Parathyroid adenoma (tissue), 2 donors: ENCODE results near the gene TSPAN2.

Experiments
- H2AFZ ChIP-seq: fragments of 300-600 bp; sonication (generic); one replicate; pipeline ENCODE4 v1.7.0; 2017; ENCODE audit warnings: antibody characterized with exemption, mild to moderate bottlenecking
- H3K27ac ChIP-seq: fragments of 300-600 bp; sonication (generic); one replicate; pipeline ENCODE4 v1.7.0; 2017
- H3K27me3 ChIP-seq: fragments of 300-600 bp; sonication (generic); one replicate; pipeline ENCODE4 v1.7.0; 2017; ENCODE audit warnings: low read length; ENCODE audit not compliant: control insufficient read depth, insufficient read depth
- H3K36me3 ChIP-seq: fragments of 300-600 bp; sonication (generic); one replicate; pipeline ENCODE4 v1.7.0; 2017; ENCODE audit warnings: low read length; ENCODE audit not compliant: control insufficient read depth, insufficient read depth
- H3K4me1 ChIP-seq: fragments of 300-600 bp; sonication (generic); one replicate; pipeline ENCODE4 v1.7.0; 2017; ENCODE audit warnings: control low read depth
- H3K4me2 ChIP-seq: fragments of 300-600 bp; sonication (generic); one replicate; pipeline ENCODE4 v1.7.0; 2017; ENCODE audit warnings: low read length
- H3K4me3 ChIP-seq: fragments of 300-600 bp; sonication (generic); one replicate; pipeline ENCODE4 v1.7.0; 2017; ENCODE audit warnings: low read depth, low read length
- H3K79me2 ChIP-seq: fragments of 300-600 bp; sonication (generic); one replicate; pipeline ENCODE4 v1.7.0; 2017; ENCODE audit warnings: control low read depth
- H3K9ac ChIP-seq: fragments of 300-600 bp; sonication (generic); one replicate; pipeline ENCODE4 v1.7.0; 2017; ENCODE audit warnings: mild to moderate bottlenecking
- H3K9me3 ChIP-seq: fragments of 300-600 bp; sonication (generic); one replicate; pipeline ENCODE4 v1.7.0; 2017; ENCODE audit warnings: low read length; ENCODE audit not compliant: control insufficient read depth
- CTCF ChIP-seq: fragments of 300-600 bp; sonication (generic); IDR thresholded peaks from one replicate; pipeline ENCODE4 v1.7.0; 2017; ENCODE audit warnings: antibody characterized with exemption, mild to moderate bottlenecking
- donor health status: primary hyperparathyroidism.

TSPAN2 gene

GRCh38 chr1:115098979-115099692 is 9.8 kb upstream of the TSPAN2 start:
- no peak overlapping the region for H3K9ac ChIP-seq
- no peak overlapping the region for H3K4me2 ChIP-seq
- H2AFZ ChIP-seq = no peak overlapping the region
- H3K79me2 ChIP-seq = no peaks in the 10 kb centered on the region
- TF ChIP-seq CTCF = no peak
- no peaks in the 10 kb centered on the region for H3K9me3 ChIP-seq
- H3K4me3 ChIP-seq = no peak overlapping the region
- no peak overlapping the region for H3K27ac ChIP-seq
- no peaks in the 10 kb centered on the region for H3K36me3 ChIP-seq
- no peaks in the 10 kb centered on the region for H3K4me1 ChIP-seq
- no peaks in the 10 kb centered on the region for H3K27me3 ChIP-seq

GRCh38 chr1:115092175-115092574 is 2.9 kb upstream of the TSPAN2 start:
- Histone ChIP-seq H3K79me2 (no peaks in the 10 kb centered on the region), H3K4me3 (no peak overlapping the region), H3K27ac (no peak overlapping the region)

GRCh38 chr1:115091572-115091971 is 2.3 kb upstream of the TSPAN2 start:
- H2AFZ ChIP-seq = no peak overlapping the region
- no peaks in the 10 kb centered on the region for H3K4me1 ChIP-seq
- no peaks in the 10 kb centered on the region for H3K9me3 ChIP-seq
- H3K9ac ChIP-seq = no peak overlapping the region
- no peaks in the 10 kb centered on the region for H3K36me3 ChIP-seq
- no peaks in the 10 kb centered on the region for H3K79me2 ChIP-seq
- no peak for TF ChIP-seq CTCF
- H3K4me2 ChIP-seq = no peak overlapping the region
- no peaks in the 10 kb centered on the region for H3K27me3 ChIP-seq
- H3K27ac ChIP-seq = no peak overlapping the region
- H3K4me3 ChIP-seq = no peak overlapping the region

More at GRCh38 chr1:115092175-115092574, 2.9 kb upstream of the TSPAN2 start:
- no peaks in the 10 kb centered on the region for H3K27me3 ChIP-seq
- no peak overlapping the region for H3K4me2 ChIP-seq
- no peak for TF ChIP-seq CTCF
- H3K4me1 ChIP-seq = no peaks in the 10 kb centered on the region
- no peaks in the 10 kb centered on the region for H3K36me3 ChIP-seq
- H2AFZ ChIP-seq = no peak overlapping the region
- no peak overlapping the region for H3K9ac ChIP-seq
- no peaks in the 10 kb centered on the region for H3K9me3 ChIP-seq

GRCh38 chr1:115090956-115091355 is 1.7 kb upstream of the TSPAN2 start:
- Histone ChIP-seq H3K4me2 (no peak overlapping the region), H3K4me3 (no peak overlapping the region), H3K36me3 (no peaks in the 10 kb centered on the region), H3K27ac (no peak overlapping the region), H3K9ac (no peak overlapping the region), H3K9me3 (no peaks in the 10 kb centered on the region), H2AFZ (no peak overlapping the region), H3K79me2 (no peaks in the 10 kb centered on the region), H3K4me1 (peaks cover 1% of the 10 kb centered on the region), H3K27me3 (no peaks in the 10 kb centered on the region)
- no peak for TF ChIP-seq CTCF

GRCh38 chr1:115090540-115090939 is 1.2 kb upstream of the TSPAN2 start:
- no peak overlapping the region for H3K9ac ChIP-seq
- peak overlapping the region; percentile 79 for H2AFZ ChIP-seq
- no peaks in the 10 kb centered on the region for H3K36me3 ChIP-seq
- H3K9me3 ChIP-seq = no peaks in the 10 kb centered on the region
- H3K27ac ChIP-seq = no peak overlapping the region
- no peaks in the 10 kb centered on the region for H3K79me2 ChIP-seq
- H3K4me2 ChIP-seq = peak overlapping the region; percentile 94
- H3K4me1 ChIP-seq = peaks cover 4% of the 10 kb centered on the region
- H3K4me3 ChIP-seq = peak overlapping the region; percentile 78
- no peak for TF ChIP-seq CTCF
- no peaks in the 10 kb centered on the region for H3K27me3 ChIP-seq
